Astrocyte (in vitro differentiated cells and primary cell): ENCODE measurements around the gene PPP2R5C. TPM values are rescaled to one million over a fixed set of nuclear protein-coding genes. Genes with fewer than 3 reads are reported as not detected.

Source experiments
- DNase-seq: peaks from one replicate; pipeline ENCODE4 v3.0.0-alpha.2; 2010; ENCODE audit warnings: low read depth
- FAIRE-seq: peaks from 2 replicates; lab custom pipeline; 2011; peaks lifted over from hg19 to GRCh38; lab: Jason Lieb, UNC
- H2AFZ ChIP-seq: 2 replicates; pipeline ENCODE4 v1.6.0; 2012; ENCODE audit warnings: low read depth, low read length, inconsistent platforms
- H3K27ac ChIP-seq: 2 replicates; pipeline ENCODE4 v1.5.1; 2011; ENCODE audit warnings: low read depth, low read length, inconsistent platforms
- H3K27me3 ChIP-seq: 2 replicates; pipeline ENCODE4 v1.6.0; 2011; ENCODE audit warnings: low read length, inconsistent platforms; ENCODE audit not compliant: insufficient read depth
- H3K36me3 ChIP-seq: 2 replicates; pipeline ENCODE4 v1.5.1; 2011; ENCODE audit warnings: low read length, inconsistent platforms; ENCODE audit not compliant: insufficient read depth
- H3K4me1 ChIP-seq: 2 replicates; pipeline ENCODE4 v1.5.1; 2011; ENCODE audit warnings: low read length, inconsistent platforms; ENCODE audit not compliant: insufficient read depth
- H3K4me2 ChIP-seq: 2 replicates; pipeline ENCODE4 v1.6.0; 2012; ENCODE audit warnings: low read length, inconsistent platforms
- H3K4me3 ChIP-seq: 2 replicates; pipeline ENCODE4 v1.5.1; 2011; ENCODE audit warnings: low read depth, mild to moderate bottlenecking, low read length, inconsistent platforms; ENCODE audit not compliant: insufficient read depth
- H3K79me2 ChIP-seq: 2 replicates; pipeline ENCODE4 v1.6.0; 2012; ENCODE audit warnings: mild to moderate bottlenecking, low read length, inconsistent platforms; ENCODE audit not compliant: insufficient read depth
- H3K9ac ChIP-seq: 2 replicates; pipeline ENCODE4 v1.6.0; 2012; ENCODE audit warnings: mild to moderate bottlenecking, low read length, inconsistent platforms
- H3K9me3 ChIP-seq: 2 replicates; pipeline ENCODE4 v1.5.1; 2012; ENCODE audit warnings: low read depth, mild to moderate bottlenecking, low read length, inconsistent platforms; ENCODE audit not compliant: insufficient read depth
- H4K20me1 ChIP-seq: 2 replicates; pipeline ENCODE4 v1.6.0; 2012; ENCODE audit warnings: low read length, inconsistent platforms; ENCODE audit not compliant: insufficient read depth
- H3K27ac Mint-ChIP-seq: one replicate; pipeline ENCODE4 v1.8.0; 2021; ENCODE audit warnings: mild to moderate bottlenecking, mixed read lengths; ENCODE audit not compliant: unreplicated experiment
- H3K27me3 Mint-ChIP-seq: one replicate; pipeline ENCODE4 v1.8.0; 2021; ENCODE audit warnings: low read depth, mixed read lengths; ENCODE audit not compliant: unreplicated experiment
- H3K36me3 Mint-ChIP-seq: one replicate; pipeline ENCODE4 v1.8.0; 2021; ENCODE audit warnings: low read depth, mixed read lengths; ENCODE audit not compliant: unreplicated experiment
- H3K4me1 Mint-ChIP-seq: one replicate; pipeline ENCODE4 v1.8.0; 2021; ENCODE audit warnings: low read depth, mixed read lengths; ENCODE audit not compliant: unreplicated experiment
- H3K4me3 Mint-ChIP-seq: one replicate; pipeline ENCODE4 v1.8.0; 2021; ENCODE audit warnings: mild to moderate bottlenecking, moderate library complexity, mixed read lengths; ENCODE audit not compliant: unreplicated experiment
- H3K9me3 Mint-ChIP-seq: one replicate; pipeline ENCODE4 v1.8.0; 2021; ENCODE audit warnings: mild to moderate bottlenecking, mixed read lengths; ENCODE audit not compliant: unreplicated experiment
- EZH2 ChIP-seq: IDR thresholded peaks from 2 replicates; pipeline ENCODE4 v1.6.1; 2012; ENCODE audit warnings: mild to moderate bottlenecking, low read length, inconsistent platforms; ENCODE audit not compliant: insufficient read depth
- total RNA-seq: library from RNA; stranded (reverse); gene quantifications from 2 replicates; pipeline ENCODE4 v1.2.1, GENCODE V29; 2021
- TF ChIP-seq, protein P1 (sequence below): IDR thresholded peaks from 2 replicates; pipeline ENCODE4 v1.5.1; 2011; ENCODE audit warnings: low read depth, mild to moderate bottlenecking, inconsistent platforms, low read length, moderate library complexity; ENCODE audit not compliant: insufficient read depth

Gene PPP2R5C
- total RNA-seq, 1 donor from 2014 or later: 102 TPM

DNA sequence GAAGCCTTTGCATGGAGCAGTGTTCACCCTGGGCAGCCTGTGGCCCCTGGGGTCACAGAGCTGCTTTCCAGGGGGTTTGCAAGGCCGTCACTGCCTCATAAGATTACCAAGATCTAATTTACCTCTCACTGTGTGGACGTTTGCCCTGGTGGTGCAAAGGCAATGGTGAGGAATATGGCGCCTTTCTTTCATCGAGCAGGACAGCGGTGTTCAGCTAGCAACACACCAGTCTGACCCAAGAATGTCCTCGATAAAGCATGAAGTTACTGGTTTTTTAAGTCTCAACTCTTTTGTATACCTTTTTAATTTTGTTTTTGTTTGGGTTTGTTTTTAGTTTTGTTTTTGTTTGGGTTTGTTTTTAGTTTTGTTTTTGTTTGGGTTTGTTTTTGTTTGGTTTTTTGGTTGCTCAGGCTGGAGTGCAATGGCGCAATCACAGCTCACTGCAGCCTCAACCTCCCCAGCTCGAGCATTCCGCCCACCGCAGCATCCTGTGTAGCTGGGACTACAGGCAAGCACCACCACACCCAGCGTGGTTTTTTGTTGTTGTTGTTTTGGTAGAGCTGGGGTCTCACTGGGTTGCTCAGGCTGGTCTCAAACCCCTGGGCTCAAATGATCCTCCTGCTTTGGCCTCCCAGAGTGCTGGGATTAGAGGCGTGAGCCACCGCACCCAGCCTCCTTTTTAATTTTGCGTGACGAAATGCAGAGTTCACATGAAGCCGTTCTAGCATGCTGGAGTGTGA is 57.9 kb downstream of the PPP2R5C start:
- H3K36me3 Mint-ChIP-seq: peaks cover 7% of the 10 kb centered on the region
- Histone ChIP-seq H3K79me2 (peaks cover 97% of the 10 kb centered on the region), H3K4me2 (no peak overlapping the region), H4K20me1 (peaks cover 84% of the 10 kb centered on the region), H3K27me3 (no peaks in the 10 kb centered on the region), H3K4me1 (no peaks in the 10 kb centered on the region), H3K9me3 (no peaks in the 10 kb centered on the region), H2AFZ (no peak overlapping the region), H3K27ac (no peak overlapping the region), H3K9ac (no peak overlapping the region), H3K4me3 (no peak overlapping the region), H3K36me3 (peaks cover 5% of the 10 kb centered on the region)
- TF ChIP-seq EZH2: no peak
- TF ChIP-seq, protein P1, sequence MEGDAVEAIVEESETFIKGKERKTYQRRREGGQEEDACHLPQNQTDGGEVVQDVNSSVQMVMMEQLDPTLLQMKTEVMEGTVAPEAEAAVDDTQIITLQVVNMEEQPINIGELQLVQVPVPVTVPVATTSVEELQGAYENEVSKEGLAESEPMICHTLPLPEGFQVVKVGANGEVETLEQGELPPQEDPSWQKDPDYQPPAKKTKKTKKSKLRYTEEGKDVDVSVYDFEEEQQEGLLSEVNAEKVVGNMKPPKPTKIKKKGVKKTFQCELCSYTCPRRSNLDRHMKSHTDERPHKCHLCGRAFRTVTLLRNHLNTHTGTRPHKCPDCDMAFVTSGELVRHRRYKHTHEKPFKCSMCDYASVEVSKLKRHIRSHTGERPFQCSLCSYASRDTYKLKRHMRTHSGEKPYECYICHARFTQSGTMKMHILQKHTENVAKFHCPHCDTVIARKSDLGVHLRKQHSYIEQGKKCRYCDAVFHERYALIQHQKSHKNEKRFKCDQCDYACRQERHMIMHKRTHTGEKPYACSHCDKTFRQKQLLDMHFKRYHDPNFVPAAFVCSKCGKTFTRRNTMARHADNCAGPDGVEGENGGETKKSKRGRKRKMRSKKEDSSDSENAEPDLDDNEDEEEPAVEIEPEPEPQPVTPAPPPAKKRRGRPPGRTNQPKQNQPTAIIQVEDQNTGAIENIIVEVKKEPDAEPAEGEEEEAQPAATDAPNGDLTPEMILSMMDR: no peak
- H3K4me1 Mint-ChIP-seq: peaks cover 20% of the 10 kb centered on the region
- no peak overlapping the region for H3K27ac Mint-ChIP-seq
- H3K9me3 Mint-ChIP-seq: no peaks in the 10 kb centered on the region
- H3K4me3 Mint-ChIP-seq: no peak overlapping the region
- FAIRE-seq (no peak), DNase-seq (no peak)
- H3K27me3 Mint-ChIP-seq: no peaks in the 10 kb centered on the region

DNA sequence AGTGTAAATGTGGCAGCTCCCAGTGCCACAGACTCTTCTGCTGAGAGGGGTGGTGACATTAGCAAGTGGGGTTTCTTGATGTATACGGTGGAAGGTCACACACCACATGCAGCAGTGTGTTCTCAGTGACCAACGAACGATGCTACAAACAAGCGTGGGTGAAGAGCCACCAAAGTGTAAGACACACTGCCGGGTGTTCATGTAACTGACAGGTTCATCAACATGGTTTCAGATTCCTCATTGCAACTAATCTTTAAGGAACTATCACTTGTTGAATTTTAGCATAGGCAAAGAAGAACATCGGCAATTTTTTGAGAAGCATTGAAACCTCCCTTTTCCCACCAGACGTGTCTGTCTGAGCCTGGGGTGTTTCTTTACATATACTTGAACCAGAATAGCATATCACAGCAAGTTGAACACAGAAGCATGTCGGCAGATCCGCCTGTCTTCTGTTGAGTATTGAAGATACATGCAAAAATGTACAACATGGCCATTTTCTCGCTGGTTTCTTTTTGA is 58.8 kb downstream of the PPP2R5C start:
- Histone ChIP-seq H3K9ac (no peak overlapping the region), H3K9me3 (no peaks in the 10 kb centered on the region), H3K4me2 (no peak overlapping the region), H2AFZ (no peak overlapping the region), H3K4me1 (no peaks in the 10 kb centered on the region), H3K79me2 (peaks cover 97% of the 10 kb centered on the region), H3K36me3 (peaks cover 5% of the 10 kb centered on the region), H4K20me1 (peaks cover 84% of the 10 kb centered on the region), H3K27ac (no peak overlapping the region), H3K27me3 (no peaks in the 10 kb centered on the region), H3K4me3 (no peak overlapping the region)
- Mint-ChIP-seq H3K9me3 (no peaks in the 10 kb centered on the region), H3K36me3 (peaks cover 7% of the 10 kb centered on the region), H3K27ac (no peak overlapping the region), H3K4me3 (no peak overlapping the region), H3K27me3 (no peaks in the 10 kb centered on the region), H3K4me1 (peaks cover 19% of the 10 kb centered on the region)
- DNase-seq (no peak), FAIRE-seq (no peak)
- no peak for TF ChIP-seq EZH2
- TF ChIP-seq, protein P1: no peak

DNA sequence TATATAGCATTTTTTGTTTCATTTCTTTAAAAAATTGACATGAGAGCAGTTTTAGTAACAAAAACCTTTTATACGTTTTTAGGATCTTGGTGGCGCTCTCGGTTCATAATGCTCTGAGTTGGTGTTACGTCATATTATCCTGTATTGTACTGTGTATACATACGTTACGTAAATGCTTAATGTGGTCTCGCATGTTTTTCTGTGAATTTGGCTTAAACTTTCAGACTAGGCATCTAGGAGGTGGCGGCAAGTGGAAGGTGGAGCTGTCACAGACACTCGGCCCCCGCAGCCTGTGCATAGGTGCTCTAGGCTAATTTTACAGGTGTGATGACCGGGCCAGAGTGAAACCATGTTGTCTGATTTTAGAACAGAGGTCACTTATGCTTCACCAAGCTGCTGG is 60.0 kb downstream of the PPP2R5C start:
- no peak overlapping the region for H2AFZ ChIP-seq
- H3K27me3 Mint-ChIP-seq: no peaks in the 10 kb centered on the region
- peaks cover 84% of the 10 kb centered on the region for H4K20me1 ChIP-seq

More for the DNA sequence above, 60.0 kb downstream of the PPP2R5C start:
- DNase-seq: no peak
- H3K4me2 ChIP-seq: no peak overlapping the region
- no peak overlapping the region for H3K4me3 ChIP-seq
- no peaks in the 10 kb centered on the region for H3K4me1 ChIP-seq
- no peaks in the 10 kb centered on the region for H3K9me3 Mint-ChIP-seq
- H3K36me3 ChIP-seq: peaks cover 5% of the 10 kb centered on the region
- no peak overlapping the region for H3K27ac ChIP-seq
- peaks cover 24% of the 10 kb centered on the region for H3K4me1 Mint-ChIP-seq
- peaks cover 13% of the 10 kb centered on the region for H3K36me3 Mint-ChIP-seq
- TF ChIP-seq, protein P1: no peak
- no peak for TF ChIP-seq EZH2
- no peaks in the 10 kb centered on the region for H3K27me3 ChIP-seq
- H3K4me3 Mint-ChIP-seq: no peak overlapping the region
- peaks cover 97% of the 10 kb centered on the region for H3K79me2 ChIP-seq
- H3K27ac Mint-ChIP-seq: no peak overlapping the region
- no peak overlapping the region for H3K9ac ChIP-seq
- H3K9me3 ChIP-seq: no peaks in the 10 kb centered on the region
- FAIRE-seq: no peak
